Gastrocnemius medialis (tissue), 4 donors: Measurements from ENCODE around the gene PELI1. TPM values are rescaled to one million over a fixed set of nuclear protein-coding genes. Genes with fewer than 3 reads are reported as not detected.

Source experiments
- ATAC-seq, 2 donors: fragments of 150-250 bp; one replicate each; pipeline ENCODE4 v1.9.1; 2016
- DNase-seq, 2 donors: peaks; one replicate each; pipeline ENCODE4 v3.0.0-alpha.2; 2019
- H3K27ac ChIP-seq, 4 donors: fragments of 200-600 bp; sonication (generic); 1 replicate in 1 of 4; 2 replicates in 3 of 4; pipeline ENCODE4 v1.5.1; 2016 to 2018; ENCODE audit warnings: mild to moderate bottlenecking in 2 of 4, moderate library complexity in 1 of 4
- H3K27me3 ChIP-seq, 3 donors: fragments of 200-600 bp; sonication (generic) in 2 of 3; 1 replicate in 1 of 3; 2 replicates in 2 of 3; pipeline versions ENCODE4 v1.5.1 to v1.6.0; 2016 to 2019; ENCODE audit warnings: mild to moderate bottlenecking in 1 of 3, moderate library complexity in 1 of 3
- H3K36me3 ChIP-seq, 2 donors: fragments of 200-600 bp; sonication (generic) in 1 of 2; one replicate each; pipeline ENCODE4 v1.5.1; 2017 to 2018
- H3K4me1 ChIP-seq, 2 donors: fragments of 200-600 bp; sonication (generic) in 1 of 2; one replicate each; pipeline ENCODE4 v1.5.1; 2016 to 2017; ENCODE audit warnings: mild to moderate bottlenecking in 2 of 2
- H3K4me3 ChIP-seq, 4 donors: fragments of 200-600 bp; sonication (generic) in 3 of 4; 1 replicate in 1 of 4; 2 replicates in 3 of 4; pipeline ENCODE4 v1.5.1; 2016 to 2019; ENCODE audit warnings: mild to moderate bottlenecking in 2 of 4
- H3K9me3 ChIP-seq, 3 donors: fragments of 200-600 bp; sonication (generic) in 2 of 3; 1 replicate in 1 of 3; 2 replicates in 2 of 3; pipeline ENCODE4 v1.5.1; 2016 to 2019
- CTCF ChIP-seq, 5 experiments: fragments of 450-650 bp in 3 of 5; fragments of 200-600 bp in 2 of 5; sonication (generic) in 2 of 5; IDR thresholded peaks in 4 of 5; conservative IDR thresholded peaks in 1 of 5; 1 replicate in 4 of 5; 2 replicates in 1 of 5; pipeline ENCODE4 v1.5.1; 2016 to 2019; ENCODE audit warnings: antibody characterized with exemption in 5 of 5, mild to moderate bottlenecking in 3 of 5, moderate library complexity in 3 of 5
- POLR2A ChIP-seq, 2 donors: fragments of 450-650 bp; IDR thresholded peaks; one replicate each; pipeline ENCODE4 v1.6.1; 2017; ENCODE audit warnings: antibody characterized with exemption in 2 of 2, mild to moderate bottlenecking in 2 of 2, moderate library complexity in 2 of 2
- in situ Hi-C, 4 donors: fragments of 200-750 bp; cut with MboI; loops; one replicate each; pipeline versions ENCODE4 v1.15.0 to v1.8.0; 2017; ENCODE audit warnings: low sequenced_read_pairs in 4 of 4
- intact Hi-C: fragments of 100-400 bp; cut with DNase I; formaldehyde crosslinking; loops from one replicate; pipeline ENCODE4 v1.15.1; 2023; ENCODE audit warnings: low total_unique reads
- total RNA-seq, 4 donors: library from RNA; depleted of rRNA; stranded (reverse); fragments of >200 nt; gene quantifications; one replicate each; pipeline versions ENCODE4 v1.1.0 to v1.2.3, GENCODE V29; 2016

Gene PELI1
- total RNA-seq, result 1 to 10 TPM; 3.7 to 7.5 (median 5.9) TPM

- intact Hi-C loops, result loop anchor here (1.0 to 10.0 kb wide), 2 partner anchors 125 to 300 kb away; partner anchors contain the start of genes UGP2 and VPS54
- peak; percentile 94 to 96 for DNase-seq
- H3K27ac ChIP-seq, result peak within 1 kb of the TSS; percentile 91 to 99 (median 96)
- H3K9me3 ChIP-seq, result no peaks in the 10 kb centered on the region
- TF ChIP-seq CTCF (IDR thresholded peaks at IDR 0.05 in 4 of 5, conservative IDR thresholded peaks at IDR 0.05 in 1 of 5) (peak in 2 of 5 experiments; percentile 13 to 30), POLR2A (IDR thresholded peaks at IDR 0.05) (peak; percentile 94 to 97)
- H3K36me3 ChIP-seq, result no peaks in the 10 kb centered on the region
- H3K4me3 ChIP-seq, result peak within 1 kb of the TSS; percentile 83 to 100 (median 95)
- H3K27me3 ChIP-seq, result no peaks in the 10 kb centered on the region
- in situ Hi-C loops, result loop anchor here in 1 of 4 donors (25.0 kb wide), 1 partner anchor 457 kb away; no protein-coding TSS in a partner anchor
- ATAC-seq, result peak; percentile 93 to 95
- H3K4me1 ChIP-seq, result peaks cover 3 to 11% of the 10 kb centered on the region in 2 donors
Measured at GRCh38 chr2:64144057-64145013, at the start of gene PELI1. PELI1 (minus strand) TSS chr2:64144420; CDS start chr2:64108310, 36,110 bp downstream.

GRCh38 chr2:64193491-64193890 is 49.3 kb upstream of the PELI1 start:
- H3K27me3 ChIP-seq, result no peaks in the 10 kb centered on the region
- TF ChIP-seq POLR2A (IDR thresholded peaks at IDR 0.05) (no peak), CTCF (IDR thresholded peaks at IDR 0.05 in 4 of 5, conservative IDR thresholded peaks at IDR 0.05 in 1 of 5) (no peak)
- H3K36me3 ChIP-seq, result no peaks in the 10 kb centered on the region
- no peaks in the 10 kb centered on the region for H3K4me1 ChIP-seq
- DNase-seq, result no peak
- no peak for ATAC-seq
- H3K9me3 ChIP-seq, result no peaks in the 10 kb centered on the region
- no peak overlapping the region for H3K27ac ChIP-seq
- intact Hi-C loops, result no loop called here
- H3K4me3 ChIP-seq, result no peak overlapping the region
- in situ Hi-C loops, result no loop called here

- Histone ChIP-seq H3K4me1 (no peaks in the 10 kb centered on the region), H3K27me3 (no peaks in the 10 kb centered on the region), H3K9me3 (no peaks in the 10 kb centered on the region), H3K27ac (peak overlapping the region; percentile 2 to 43 (median 22)), H3K36me3 (no peaks in the 10 kb centered on the region), H3K4me3 (no peak overlapping the region)
- intact Hi-C loops, result no loop called here
- DNase-seq (peak in 1 of 2 donors; percentile 10), ATAC-seq (peak; percentile 51 to 56)
- in situ Hi-C loops, result no loop called here
- TF ChIP-seq POLR2A (IDR thresholded peaks at IDR 0.05), result no peak
- TF ChIP-seq CTCF (IDR thresholded peaks at IDR 0.05 in 4 of 5, conservative IDR thresholded peaks at IDR 0.05 in 1 of 5), result no peak
Measured at GRCh38 chr2:64192664-64193105, 48.5 kb upstream of the PELI1 start.

- no peak for TF ChIP-seq CTCF (IDR thresholded peaks at IDR 0.05 in 4 of 5, conservative IDR thresholded peaks at IDR 0.05 in 1 of 5)
- TF ChIP-seq POLR2A (IDR thresholded peaks at IDR 0.05), result no peak
- in situ Hi-C loops, result no loop called here
- DNase-seq, result no peak
- Histone ChIP-seq H3K27me3 (no peaks in the 10 kb centered on the region), H3K9me3 (no peaks in the 10 kb centered on the region), H3K4me3 (no peak overlapping the region), H3K4me1 (no peaks in the 10 kb centered on the region), H3K36me3 (no peaks in the 10 kb centered on the region), H3K27ac (peak overlapping the region in 3 of 4 donors; percentile 2 to 31 (median 13))
- intact Hi-C loops, result no loop called here
- no peak for ATAC-seq
Measured at GRCh38 chr2:64192125-64192479, 47.9 kb upstream of the PELI1 start.
